Superior temporal gyrus (tissue), 1 donor: ENCODE measurements around the gene MAP3K21.
A peak's percentile ranks its signal among the peaks of the same experiment; 100 is the strongest.

Source experiments
- DNase-seq: peaks from one replicate; pipeline ENCODE4 v3.0.0-alpha.2; 2016; ENCODE audit errors: extremely low spot score

MAP3K21 gene

GRCh38 chr1:233389169-233389568 lies 61.6 kb downstream of the MAP3K21 start:
- no peak for DNase-seq

DNA sequence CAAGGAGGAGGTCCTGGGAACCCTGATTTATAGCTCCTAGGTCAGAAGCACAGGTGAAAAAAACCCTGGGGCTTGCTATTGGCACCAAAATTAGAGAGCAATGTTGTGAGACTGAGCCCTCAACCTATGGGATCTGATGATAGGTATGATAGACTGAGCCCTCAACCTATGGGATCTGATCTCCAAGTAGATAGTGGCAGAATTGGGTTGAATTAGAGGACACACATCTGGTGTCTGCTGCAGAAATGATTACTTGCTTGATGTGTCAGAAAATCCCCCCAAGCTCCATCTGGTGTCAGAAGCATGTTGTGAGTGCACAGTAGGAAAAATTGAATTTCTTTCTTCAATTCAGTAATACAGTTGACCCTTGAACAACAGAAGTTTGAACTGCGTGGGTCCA lies 62.4 kb downstream of the MAP3K21 start:
- DNase-seq: no peak

- no peak for DNase-seq
Measured at GRCh38 chr1:233390842-233391737, 63.6 kb downstream of the MAP3K21 start.

DNA sequence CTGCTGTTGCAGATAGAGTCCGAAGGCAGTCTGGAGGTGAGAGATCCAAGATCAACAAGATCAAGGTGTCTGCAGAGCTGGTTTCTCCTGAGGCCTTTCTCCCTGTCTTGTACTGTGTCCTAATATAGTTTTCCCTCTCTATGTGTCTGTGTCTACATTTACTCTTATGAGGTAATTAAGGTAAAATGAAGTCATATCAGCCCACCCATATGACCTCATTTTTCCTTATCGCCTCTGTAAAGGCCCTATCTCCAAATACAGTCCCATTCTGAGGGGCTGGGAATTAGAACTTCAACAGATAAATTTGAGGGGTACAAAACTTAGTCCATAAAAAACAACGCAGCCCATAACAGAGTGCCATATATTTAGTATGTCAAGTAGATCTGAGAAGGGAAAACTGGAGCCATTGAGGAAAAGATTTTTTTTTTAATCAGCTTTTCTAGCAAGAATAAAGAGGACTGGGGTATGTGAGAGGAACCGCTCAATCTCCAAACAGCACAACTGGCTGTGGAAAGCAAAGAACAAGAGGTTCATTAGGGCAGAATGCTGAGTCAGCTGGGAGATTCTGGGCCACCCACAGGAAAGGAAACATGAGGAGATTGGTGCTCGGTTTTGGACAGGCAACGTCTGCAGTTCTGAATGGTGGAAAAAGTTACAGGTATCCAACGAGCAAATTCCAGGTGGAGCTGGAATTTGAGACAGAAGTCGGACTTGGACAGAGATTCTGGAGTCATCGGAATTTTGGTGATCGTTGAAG lies 65.7 kb downstream of the MAP3K21 start:
- no peak for DNase-seq

DNA sequence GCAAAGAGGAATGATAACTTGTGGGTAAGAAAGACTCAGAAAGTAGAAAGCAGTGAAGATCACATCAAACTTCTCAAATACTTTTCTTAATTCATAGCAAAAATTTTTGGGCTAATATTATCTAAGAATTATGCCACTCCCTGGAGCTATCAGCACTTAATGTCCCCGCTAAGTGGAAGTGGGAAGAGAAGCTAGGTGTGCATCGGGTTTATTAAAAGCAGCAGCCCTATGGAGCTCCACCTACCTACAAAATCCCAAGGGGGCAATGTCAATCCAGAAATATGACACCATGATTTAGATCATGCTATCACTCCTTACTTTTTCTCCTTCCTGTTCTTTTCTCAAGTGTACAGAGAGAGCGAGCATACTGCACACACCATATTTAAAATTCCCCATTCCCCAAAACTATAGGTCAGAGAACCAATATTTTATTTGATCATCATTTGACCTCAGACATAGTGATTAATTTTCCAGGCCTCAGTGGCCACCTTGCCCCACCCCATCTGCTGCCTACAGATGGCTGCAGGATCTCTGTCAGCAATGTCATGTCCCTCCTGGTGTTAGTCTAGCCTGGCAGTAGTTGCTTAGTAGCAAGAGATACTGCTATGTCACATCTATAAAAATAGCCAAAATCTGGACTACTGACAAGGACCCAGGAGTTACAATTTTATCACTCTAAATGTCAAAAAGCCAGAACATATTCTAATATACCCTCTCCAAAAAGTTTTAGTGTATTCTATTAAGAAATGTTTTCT lies 66.6 kb downstream of the MAP3K21 start:
- DNase-seq: no peak

- peak; percentile 86 for DNase-seq
Measured at GRCh38 chr1:233394860-233395717, 67.6 kb downstream of the MAP3K21 start.

DNA sequence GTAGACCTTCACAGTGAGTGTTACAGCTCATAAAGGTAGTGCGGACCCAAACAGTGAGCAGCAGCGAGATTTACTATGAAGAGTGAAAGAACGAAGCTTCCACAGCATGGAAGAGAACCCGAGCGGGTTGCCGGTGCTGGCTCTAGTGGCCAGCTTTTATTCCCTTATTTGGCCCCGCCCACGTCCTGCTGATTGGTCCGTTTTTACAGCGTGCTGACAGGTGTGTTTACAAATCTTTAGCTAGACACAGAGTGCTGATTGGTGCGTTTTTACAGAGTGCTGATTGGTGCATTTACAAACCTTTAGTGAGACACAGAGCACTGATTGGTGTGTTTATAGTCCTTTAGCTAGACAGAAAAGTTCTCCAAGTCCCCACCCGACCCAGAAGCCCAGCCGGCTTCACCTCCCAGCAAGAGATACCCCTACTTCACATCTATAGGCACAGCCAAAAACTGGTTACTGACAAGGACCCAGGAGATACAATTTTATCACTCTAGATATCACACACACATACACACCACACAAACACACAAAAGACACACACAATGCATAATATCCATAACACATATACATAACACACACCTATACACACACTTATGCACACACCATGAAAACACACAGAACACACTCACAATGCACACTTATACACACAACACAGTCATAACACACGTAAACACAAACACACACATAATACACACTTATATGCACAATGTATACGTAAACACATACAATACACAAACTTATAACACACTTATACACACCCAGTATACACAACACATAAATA lies 68.5 kb downstream of the MAP3K21 start:
- no peak for DNase-seq

GRCh38 chr1:233406339-233406960 lies 78.9 kb downstream of the MAP3K21 start:
- no peak for DNase-seq

- no peak for DNase-seq
Measured at GRCh38 chr1:233406994-233407631, 79.6 kb downstream of the MAP3K21 start.

GRCh38 chr1:233409540-233409939 lies 82.0 kb downstream of the MAP3K21 start:
- no peak for DNase-seq

DNA sequence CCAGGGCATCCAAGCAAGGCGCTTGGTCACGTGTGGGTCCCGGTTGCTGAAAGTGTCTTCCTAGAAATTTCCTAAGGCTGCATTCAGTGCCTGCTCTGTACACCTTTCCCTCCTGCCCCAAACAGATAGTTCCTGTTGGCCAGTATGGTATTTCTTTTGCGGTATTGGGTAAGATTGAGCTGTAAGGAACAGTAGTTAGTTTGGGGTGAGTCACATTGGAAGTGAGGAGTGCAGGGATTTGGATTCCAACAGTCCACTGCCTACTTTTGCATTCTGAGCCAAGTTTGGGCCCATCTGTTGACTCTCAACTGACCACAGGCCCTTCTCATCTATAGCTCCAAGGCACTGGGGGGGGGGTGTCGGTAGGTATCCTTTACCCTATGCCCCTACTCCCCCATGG lies 83.4 kb downstream of the MAP3K21 start:
- DNase-seq: no peak

DNA sequence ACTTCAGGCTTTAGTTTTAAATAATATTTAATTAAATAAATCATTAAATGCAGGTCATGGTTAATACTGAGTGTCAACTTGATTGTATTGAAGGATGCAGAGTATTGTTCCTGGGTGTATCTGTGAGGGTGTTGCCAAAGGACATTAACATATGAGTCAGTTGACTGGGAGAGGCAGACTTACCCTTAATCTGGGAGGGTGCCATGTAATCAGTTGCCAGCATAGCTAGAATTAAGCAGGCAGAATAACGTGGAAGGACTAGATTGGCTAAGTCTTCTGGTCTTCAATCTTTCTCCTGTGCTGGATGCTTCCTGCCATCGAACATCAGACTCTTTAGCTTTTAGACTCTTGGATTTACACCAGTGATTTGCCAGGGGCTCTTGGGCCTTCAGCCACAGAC lies 85.3 kb downstream of the MAP3K21 start:
- DNase-seq: no peak

- no peak for DNase-seq
Measured at GRCh38 chr1:233421293-233421692, 93.8 kb downstream of the MAP3K21 start.

DNA sequence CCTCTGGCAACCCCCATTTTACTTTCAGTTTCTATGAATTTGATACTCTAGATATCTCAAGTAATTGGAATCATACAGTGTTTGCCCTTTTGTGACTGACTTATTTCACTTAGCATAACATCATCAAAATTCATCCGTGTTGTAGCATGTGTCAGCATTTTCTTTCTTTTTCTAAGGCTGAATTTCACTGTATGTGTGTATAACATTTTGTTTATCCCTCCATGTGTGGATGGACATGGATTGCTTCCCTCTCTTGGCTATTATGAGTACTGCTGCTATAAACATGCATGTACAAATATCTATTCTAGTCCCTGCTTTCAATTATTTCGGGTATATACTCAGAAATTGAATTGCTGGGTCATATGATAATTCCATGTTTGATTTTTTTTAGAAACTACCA lies 97.3 kb downstream of the MAP3K21 start:
- DNase-seq: no peak

DNA sequence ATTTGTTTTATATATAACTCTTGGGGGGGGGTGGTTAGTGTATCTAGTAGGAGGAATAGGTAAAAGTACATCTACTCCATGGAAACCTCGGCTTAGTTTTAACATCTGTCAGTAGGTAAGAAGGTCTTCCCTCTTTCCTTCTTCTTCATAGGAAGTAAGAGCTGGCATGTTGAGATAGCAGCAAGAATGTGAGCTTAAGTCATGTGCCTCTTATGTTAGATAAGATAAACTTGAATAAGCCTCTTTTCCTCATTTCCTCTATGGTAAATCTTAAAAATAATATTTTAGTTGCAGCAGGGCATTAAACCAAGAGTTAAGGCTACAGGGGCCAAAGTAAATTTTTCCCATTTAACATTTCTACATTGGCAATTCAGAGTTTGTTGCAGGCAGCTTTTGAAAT lies 100.4 kb downstream of the MAP3K21 start:
- DNase-seq: no peak

DNA sequence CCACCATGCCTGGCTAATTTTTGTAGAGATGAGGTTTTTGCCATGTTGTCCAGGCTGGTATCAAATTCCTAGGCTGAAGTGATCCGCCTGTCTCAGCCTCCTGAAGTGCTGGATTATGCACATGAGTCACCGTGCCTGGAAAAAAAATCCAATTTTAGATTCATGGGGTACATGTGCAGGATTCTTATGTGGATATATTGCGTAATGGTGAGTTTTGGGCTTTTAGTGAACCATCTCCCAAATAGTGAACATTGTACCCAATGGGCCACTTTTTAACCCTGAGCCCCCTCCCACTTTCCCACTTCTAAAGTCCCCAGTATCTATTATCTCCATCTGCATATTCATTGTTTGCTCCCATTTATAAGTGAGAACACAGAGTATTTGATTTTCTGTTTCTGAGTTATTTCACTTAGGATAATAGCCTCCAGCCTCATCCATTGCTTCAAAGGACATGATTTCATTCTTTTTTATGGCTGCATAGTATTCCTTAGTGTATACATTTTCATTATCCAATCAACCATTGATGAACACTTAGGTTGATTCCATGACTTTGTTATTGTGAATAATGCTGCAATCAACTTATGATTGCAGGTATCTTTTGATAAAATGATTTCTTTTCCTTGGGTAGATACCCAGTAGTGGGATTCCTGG lies 104.4 kb downstream of the MAP3K21 start:
- no peak for DNase-seq

- no peak for DNase-seq
Measured at GRCh38 chr1:233432916-233433315, 105.4 kb downstream of the MAP3K21 start.

DNA sequence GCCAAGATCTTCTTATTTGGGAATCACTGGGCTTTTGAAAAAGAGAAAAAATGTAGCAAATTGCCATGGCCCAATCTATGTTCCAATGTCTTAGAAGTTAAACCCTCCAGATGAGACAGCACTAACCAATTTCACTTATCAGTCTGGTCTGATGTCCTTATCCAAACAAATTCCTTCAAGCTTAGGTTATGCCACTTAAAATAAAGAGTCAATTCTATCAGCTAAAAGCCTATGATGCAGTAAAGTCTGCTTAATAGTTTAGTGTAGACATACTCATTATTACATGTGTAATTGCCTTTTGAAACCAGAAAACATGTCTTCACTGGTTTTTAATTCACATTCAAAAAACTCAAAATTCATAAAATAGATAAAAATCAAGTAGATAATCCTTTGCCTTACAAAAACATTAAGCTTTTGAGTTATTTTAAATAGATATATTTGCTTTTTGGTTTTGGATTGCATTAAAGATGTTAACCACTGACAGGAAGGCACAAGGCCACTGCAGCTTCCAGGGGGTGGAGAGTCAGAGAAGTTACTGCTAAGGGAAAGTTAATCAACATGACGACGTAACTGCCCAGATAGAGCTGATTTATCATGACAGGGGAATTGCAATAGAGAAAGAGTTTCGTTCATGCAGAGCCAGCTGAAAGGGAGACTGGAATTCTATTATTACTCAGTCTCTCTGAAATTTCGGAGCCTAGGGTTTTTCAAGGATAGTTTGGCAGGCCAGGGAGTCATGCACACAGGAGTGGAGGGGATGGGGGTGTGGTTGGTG lies 106.1 kb downstream of the MAP3K21 start:
- DNase-seq: no peak
